ENCODE results near the gene RNF187. TPM values are rescaled to one million over a fixed set of nuclear protein-coding genes. Genes with fewer than 3 reads are reported as not detected.
A peak's percentile ranks its signal among the peaks of the same experiment; 100 is the strongest.

RNF187 gene
- total and polyA plus RNA-seq, 10 of the 15 experiments (the other 5 are each of a cell fraction or from before 2014, with no cell fraction given): 2.6 to 116 (median 29.5) TPM

DNA sequence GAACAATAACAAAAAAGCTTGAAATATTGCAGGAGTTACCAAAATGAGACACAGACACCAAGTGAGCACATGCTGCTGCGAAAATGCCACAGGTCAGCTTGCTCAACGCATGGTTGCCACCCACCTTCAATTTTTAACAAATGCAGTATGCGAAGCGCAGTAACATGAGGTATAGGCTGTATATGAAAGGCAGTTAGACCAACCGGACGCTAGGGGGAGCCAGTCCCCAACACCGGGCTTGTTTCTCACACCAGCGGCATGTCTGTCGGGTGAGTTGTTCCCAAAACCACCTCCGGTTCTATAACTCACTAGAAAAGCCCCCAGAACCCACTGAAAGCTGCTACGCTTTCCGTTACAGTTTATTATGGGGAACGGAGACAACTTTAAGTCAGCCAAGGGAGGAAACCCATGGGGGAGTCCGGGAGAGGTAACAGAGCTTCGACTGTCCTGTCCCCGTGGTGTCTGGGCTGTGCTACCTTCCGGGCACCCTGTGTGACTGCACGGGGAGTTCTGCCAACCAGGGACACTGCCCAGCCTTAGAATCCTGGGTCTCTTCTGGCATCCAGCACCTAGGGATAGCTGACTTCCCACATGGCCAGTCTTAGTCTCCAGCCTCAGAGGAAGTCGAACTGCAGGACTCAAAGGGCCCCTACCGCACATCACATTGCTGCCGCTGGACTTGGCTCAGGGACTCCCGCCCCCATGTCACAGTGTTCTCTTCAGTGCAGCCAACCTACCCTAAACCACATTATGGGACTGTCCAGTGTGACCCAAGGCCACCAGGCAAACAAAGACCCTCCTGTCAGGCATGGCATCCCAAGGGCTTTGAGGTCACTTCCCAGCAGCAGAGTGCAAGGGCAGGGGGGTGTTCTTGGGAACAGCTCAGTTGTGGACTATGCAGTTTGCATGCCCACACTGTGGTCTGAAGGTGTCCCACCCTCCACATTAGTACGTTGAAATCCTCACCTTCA, 14.0 kb downstream of the RNF187 start (continued):
- no peak for TF ChIP-seq ZNF592 (IDR thresholded peaks at IDR 0.05)
- TF ChIP-seq, protein P1, sequence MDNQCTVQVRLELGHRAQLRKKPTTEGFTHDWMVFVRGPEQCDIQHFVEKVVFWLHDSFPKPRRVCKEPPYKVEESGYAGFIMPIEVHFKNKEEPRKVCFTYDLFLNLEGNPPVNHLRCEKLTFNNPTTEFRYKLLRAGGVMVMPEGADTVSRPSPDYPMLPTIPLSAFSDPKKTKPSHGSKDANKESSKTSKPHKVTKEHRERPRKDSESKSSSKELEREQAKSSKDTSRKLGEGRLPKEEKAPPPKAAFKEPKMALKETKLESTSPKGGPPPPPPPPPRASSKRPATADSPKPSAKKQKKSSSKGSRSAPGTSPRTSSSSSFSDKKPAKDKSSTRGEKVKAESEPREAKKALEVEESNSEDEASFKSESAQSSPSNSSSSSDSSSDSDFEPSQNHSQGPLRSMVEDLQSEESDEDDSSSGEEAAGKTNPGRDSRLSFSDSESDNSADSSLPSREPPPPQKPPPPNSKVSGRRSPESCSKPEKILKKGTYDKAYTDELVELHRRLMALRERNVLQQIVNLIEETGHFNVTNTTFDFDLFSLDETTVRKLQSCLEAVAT (IDR thresholded peaks at IDR 0.05): no peak
- no peak for TF ChIP-seq MYB (IDR thresholded peaks at IDR 0.05; ENCODE audit: borderline replicate concordance, low read depth, low read length)
- TF ChIP-seq CEBPB (IDR thresholded peaks at IDR 0.05; ENCODE audit: borderline replicate concordance in 1 of 2, low read depth in 2 of 2, low read length in 2 of 2): no peak
- TF ChIP-seq RELA (IDR thresholded peaks at IDR 0.05; ENCODE audit: borderline replicate concordance, partially characterized antibody): no peak
- TF ChIP-seq, protein P2, sequence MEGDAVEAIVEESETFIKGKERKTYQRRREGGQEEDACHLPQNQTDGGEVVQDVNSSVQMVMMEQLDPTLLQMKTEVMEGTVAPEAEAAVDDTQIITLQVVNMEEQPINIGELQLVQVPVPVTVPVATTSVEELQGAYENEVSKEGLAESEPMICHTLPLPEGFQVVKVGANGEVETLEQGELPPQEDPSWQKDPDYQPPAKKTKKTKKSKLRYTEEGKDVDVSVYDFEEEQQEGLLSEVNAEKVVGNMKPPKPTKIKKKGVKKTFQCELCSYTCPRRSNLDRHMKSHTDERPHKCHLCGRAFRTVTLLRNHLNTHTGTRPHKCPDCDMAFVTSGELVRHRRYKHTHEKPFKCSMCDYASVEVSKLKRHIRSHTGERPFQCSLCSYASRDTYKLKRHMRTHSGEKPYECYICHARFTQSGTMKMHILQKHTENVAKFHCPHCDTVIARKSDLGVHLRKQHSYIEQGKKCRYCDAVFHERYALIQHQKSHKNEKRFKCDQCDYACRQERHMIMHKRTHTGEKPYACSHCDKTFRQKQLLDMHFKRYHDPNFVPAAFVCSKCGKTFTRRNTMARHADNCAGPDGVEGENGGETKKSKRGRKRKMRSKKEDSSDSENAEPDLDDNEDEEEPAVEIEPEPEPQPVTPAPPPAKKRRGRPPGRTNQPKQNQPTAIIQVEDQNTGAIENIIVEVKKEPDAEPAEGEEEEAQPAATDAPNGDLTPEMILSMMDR (IDR thresholded peaks at IDR 0.05 in 2 of 3, conservative IDR thresholded peaks at IDR 0.05 in 1 of 3; ENCODE audit: control insufficient read depth in 2 of 3, extremely low read depth in 1 of 3, insufficient read depth in 1 of 3, low read depth in 3 of 3, low read length in 3 of 3): peak; percentile 91 to 96 (median 92)
- TF ChIP-seq ZNF24 (IDR thresholded peaks at IDR 0.05): no peak
- no peak for TF ChIP-seq CHD4 (IDR thresholded peaks at IDR 0.05)
- TF ChIP-seq LARP7 (IDR thresholded peaks at IDR 0.05): no peak
- TF ChIP-seq NFXL1 (IDR thresholded peaks at IDR 0.05; ENCODE audit: borderline replicate concordance): no peak
- no peak for TF ChIP-seq IRF3 (IDR thresholded peaks at IDR 0.05)
- TF ChIP-seq PBX3 (IDR thresholded peaks at IDR 0.05; ENCODE audit: insufficient replicate concordance, low read depth, low read length): no peak
